SK-N-MC (cell line): ENCODE data around the gene KANSL3.

Experiments used
- EZH2 ChIP-seq: fragments of 200-600 bp; sonication (generic); IDR thresholded peaks from one replicate; pipeline ENCODE4 v1.6.1; 2017; ENCODE audit warnings: antibody characterized with exemption
- POLR2AphosphoS5 ChIP-seq: IDR thresholded peaks from 2 replicates; pipeline ENCODE4 v1.6.1; 2012; ENCODE audit warnings: mild to moderate bottlenecking, low read depth, low read length, borderline replicate concordance

- TF ChIP-seq EZH2 (no peak), POLR2AphosphoS5 (no peak)
These were observed 24.2 kb upstream of the KANSL3 start for GRCh38 chr2:96662360-96662759.
